ENCODE data around the gene INPP1.

GRCh38 chr2:190407662-190408537 is 64.5 kb downstream of the INPP1 start, which contains the start of gene MFSD6:
- no peak for TF ChIP-seq CTCF (conservative IDR thresholded peaks at IDR 0.05; ENCODE audit: low read depth, low read length)
- no peak for TF ChIP-seq EZH2phosphoT487 (IDR thresholded peaks at IDR 0.05; ENCODE audit: borderline replicate concordance, low read length)
- TF ChIP-seq EZH2 (IDR thresholded peaks at IDR 0.05; ENCODE audit: low read length, unreplicated experiment), result no peak

Measured in PC-3 (cell line).